ENCODE measurements around the gene FLII.

DNA sequence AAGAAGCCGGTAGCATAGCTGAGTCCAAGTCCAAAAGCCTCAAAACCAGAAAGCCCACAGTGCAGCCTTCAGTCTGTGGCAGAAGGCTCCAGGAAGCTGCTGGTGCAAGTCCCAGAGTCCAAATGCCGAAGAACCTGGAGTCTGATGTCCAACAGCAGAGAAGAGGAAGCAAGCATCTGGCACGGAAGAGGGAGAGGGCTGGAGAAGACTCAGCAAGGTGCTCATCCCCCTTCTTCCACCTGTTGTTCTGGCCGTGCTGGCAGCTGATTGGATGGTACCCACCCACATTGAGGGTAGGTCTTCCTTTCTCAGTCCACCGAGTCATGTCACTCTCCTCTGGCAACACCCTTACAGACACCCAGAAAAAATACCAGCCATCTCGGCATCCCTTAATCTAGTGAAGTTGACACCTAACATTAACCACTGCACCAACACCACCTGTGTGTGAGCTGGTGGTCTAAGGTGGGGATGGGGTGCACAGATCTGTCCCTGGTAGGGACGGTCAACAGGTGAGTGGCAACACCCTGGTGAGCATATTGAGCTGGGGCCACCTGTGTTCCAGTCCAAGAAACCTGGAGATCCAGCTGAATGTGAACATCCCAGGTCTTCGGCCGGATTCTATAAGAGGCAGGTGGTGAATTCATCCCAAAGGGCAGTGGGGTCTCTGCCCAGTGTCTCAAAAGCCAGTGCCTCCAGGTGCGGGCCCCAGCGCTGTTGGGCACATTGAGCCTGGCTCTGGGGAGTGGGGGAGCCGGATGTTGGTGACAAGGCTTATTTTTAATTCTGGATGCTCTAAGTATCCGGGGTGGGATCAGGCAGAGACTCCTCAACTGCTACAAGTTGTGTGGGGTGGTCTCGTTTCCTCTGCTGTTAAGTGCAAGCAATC, 11.8 kb upstream of the FLII start:
- TF ChIP-seq, protein P1, sequence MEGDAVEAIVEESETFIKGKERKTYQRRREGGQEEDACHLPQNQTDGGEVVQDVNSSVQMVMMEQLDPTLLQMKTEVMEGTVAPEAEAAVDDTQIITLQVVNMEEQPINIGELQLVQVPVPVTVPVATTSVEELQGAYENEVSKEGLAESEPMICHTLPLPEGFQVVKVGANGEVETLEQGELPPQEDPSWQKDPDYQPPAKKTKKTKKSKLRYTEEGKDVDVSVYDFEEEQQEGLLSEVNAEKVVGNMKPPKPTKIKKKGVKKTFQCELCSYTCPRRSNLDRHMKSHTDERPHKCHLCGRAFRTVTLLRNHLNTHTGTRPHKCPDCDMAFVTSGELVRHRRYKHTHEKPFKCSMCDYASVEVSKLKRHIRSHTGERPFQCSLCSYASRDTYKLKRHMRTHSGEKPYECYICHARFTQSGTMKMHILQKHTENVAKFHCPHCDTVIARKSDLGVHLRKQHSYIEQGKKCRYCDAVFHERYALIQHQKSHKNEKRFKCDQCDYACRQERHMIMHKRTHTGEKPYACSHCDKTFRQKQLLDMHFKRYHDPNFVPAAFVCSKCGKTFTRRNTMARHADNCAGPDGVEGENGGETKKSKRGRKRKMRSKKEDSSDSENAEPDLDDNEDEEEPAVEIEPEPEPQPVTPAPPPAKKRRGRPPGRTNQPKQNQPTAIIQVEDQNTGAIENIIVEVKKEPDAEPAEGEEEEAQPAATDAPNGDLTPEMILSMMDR (IDR thresholded peaks at IDR 0.05): no peak
- no peak for TF ChIP-seq POLR2A (IDR thresholded peaks at IDR 0.05)
